ENCODE data around the gene ATP6V1B1. TPM values are rescaled to one million over a fixed set of nuclear protein-coding genes. Genes with fewer than 3 reads are reported as not detected.

ATP6V1B1 gene
- total and polyA plus RNA-seq, 2 of the 13 experiments (the other 11 are each of a cell fraction or from before 2014, with no cell fraction given), result 0.58 to 1.6 TPM

DNA sequence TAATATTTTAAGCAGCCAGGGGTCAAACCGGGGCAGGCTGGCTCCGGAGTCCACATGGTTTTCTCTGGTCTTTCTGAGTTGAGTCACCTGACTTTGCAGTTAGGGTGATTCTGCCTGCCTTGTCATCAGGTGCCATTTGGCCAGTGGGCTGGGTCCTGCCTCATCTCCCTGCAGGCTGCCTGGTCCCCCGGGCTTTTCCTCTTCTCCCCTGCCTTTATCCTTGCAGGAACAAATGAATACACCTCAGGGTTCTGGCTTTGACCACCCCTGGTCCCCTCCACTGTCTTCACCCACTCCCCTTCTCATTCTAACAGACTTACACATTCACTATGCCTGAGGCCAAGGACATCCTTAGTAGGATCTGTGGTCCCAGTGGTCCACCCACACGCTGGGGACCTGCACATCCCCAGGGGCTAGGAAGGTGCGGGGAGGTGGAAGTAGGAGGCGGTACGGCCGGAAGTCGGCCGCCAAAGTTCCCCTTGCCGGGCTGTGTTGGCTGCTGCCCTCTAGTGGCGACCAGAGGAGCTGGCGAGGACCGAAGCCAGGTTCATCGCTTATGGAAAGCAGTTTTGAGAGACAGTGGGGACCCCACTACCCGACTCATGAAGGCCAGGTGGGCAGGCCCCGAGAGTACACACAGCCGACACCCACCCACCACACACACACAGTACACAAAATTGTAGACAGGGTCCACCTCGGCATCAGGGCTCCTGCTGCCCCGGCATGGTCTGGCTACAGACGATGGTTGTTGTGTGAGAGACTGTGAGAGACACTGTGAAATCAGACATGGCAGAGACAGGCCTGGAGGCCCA is 65.3 kb downstream of the ATP6V1B1 start (continued):
- TF ChIP-seq, protein P1, sequence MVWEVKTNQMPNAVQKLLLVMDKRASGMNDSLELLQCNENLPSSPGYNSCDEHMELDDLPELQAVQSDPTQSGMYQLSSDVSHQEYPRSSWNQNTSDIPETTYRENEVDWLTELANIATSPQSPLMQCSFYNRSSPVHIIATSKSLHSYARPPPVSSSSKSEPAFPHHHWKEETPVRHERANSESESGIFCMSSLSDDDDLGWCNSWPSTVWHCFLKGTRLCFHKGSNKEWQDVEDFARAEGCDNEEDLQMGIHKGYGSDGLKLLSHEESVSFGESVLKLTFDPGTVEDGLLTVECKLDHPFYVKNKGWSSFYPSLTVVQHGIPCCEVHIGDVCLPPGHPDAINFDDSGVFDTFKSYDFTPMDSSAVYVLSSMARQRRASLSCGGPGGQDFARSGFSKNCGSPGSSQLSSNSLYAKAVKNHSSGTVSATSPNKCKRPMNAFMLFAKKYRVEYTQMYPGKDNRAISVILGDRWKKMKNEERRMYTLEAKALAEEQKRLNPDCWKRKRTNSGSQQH (CRISPR knock-in tag; IDR thresholded peaks at IDR 0.05; ENCODE audit: low read depth), result peak; percentile 35; the same call in 1 of the 2 replicates
- TF ChIP-seq YEATS4 (CRISPR knock-in tag; IDR thresholded peaks at IDR 0.05; ENCODE audit: borderline replicate concordance) (peak; percentile 66; the same call in 1 of the 2 replicates), ZBTB20 (CRISPR knock-in tag; IDR thresholded peaks at IDR 0.05; ENCODE audit: borderline replicate concordance, low read depth) (no peak), ZNF563 (CRISPR knock-in tag; IDR thresholded peaks at IDR 0.05) (no peak), FOSL2 (CRISPR knock-in tag; IDR thresholded peaks at IDR 0.05) (peak; percentile 15; the same call in 1 of the 2 replicates), ZNF816 (CRISPR knock-in tag; IDR thresholded peaks at IDR 0.05; ENCODE audit: borderline replicate concordance) (no peak), CHD2 (IDR thresholded peaks at IDR 0.05; ENCODE audit: low read depth, low read length) (no peak), JUNB (CRISPR knock-in tag; IDR thresholded peaks at IDR 0.05; ENCODE audit: borderline replicate concordance) (no peak), HIVEP1 (CRISPR knock-in tag; IDR thresholded peaks at IDR 0.05) (peak; percentile 27; the same call in 1 of the 2 replicates), TOE1 (CRISPR knock-in tag; IDR thresholded peaks at IDR 0.05) (no peak), ZNF232 (CRISPR knock-in tag; IDR thresholded peaks at IDR 0.05; ENCODE audit: borderline replicate concordance) (no peak), PTBP1 (IDR thresholded peaks at IDR 0.05; ENCODE audit: low read depth, low read length, poor library complexity, severe bottlenecking) (no peak), ARID2 (CRISPR knock-in tag; IDR thresholded peaks at IDR 0.05; ENCODE audit: borderline replicate concordance) (peak; percentile 72; the same call in 1 of the 2 replicates), ZNF343 (CRISPR knock-in tag; IDR thresholded peaks at IDR 0.05) (no peak), TEAD3 (CRISPR knock-in tag; optimal IDR thresholded peaks at IDR 0.05; ENCODE audit: borderline replicate concordance) (peak; percentile 21), TGIF2 (CRISPR knock-in tag; IDR thresholded peaks at IDR 0.05) (no peak), GABPA (IDR thresholded peaks at IDR 0.05; ENCODE audit: low read depth, low read length) (peak; percentile 80), GABPA (CRISPR knock-in tag; IDR thresholded peaks at IDR 0.05; ENCODE audit: low read depth) (peak; percentile 92), AGO2 (optimal IDR thresholded peaks at IDR 0.05; ENCODE audit: low read depth, low read length) (no peak), ZNF235 (CRISPR knock-in tag; IDR thresholded peaks at IDR 0.05; ENCODE audit: borderline replicate concordance) (peak; percentile 75; the same call in 1 of the 2 replicates), RXRA (CRISPR knock-in tag; IDR thresholded peaks at IDR 0.05) (peak; percentile 67; the same call in 1 of the 2 replicates)
- TF ChIP-seq, protein P2, sequence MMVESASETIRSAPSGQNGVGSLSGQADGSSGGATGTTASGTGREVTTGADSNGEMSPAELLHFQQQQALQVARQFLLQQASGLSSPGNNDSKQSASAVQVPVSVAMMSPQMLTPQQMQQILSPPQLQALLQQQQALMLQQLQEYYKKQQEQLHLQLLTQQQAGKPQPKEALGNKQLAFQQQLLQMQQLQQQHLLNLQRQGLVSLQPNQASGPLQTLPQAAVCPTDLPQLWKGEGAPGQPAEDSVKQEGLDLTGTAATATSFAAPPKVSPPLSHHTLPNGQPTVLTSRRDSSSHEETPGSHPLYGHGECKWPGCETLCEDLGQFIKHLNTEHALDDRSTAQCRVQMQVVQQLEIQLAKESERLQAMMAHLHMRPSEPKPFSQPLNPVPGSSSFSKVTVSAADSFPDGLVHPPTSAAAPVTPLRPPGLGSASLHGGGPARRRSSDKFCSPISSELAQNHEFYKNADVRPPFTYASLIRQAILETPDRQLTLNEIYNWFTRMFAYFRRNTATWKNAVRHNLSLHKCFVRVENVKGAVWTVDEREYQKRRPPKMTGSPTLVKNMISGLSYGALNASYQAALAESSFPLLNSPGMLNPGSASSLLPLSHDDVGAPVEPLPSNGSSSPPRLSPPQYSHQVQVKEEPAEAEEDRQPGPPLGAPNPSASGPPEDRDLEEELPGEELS (CRISPR knock-in tag; IDR thresholded peaks at IDR 0.05), result 0 out of 2 replicates have a peak, but pooled peaks have one; percentile 30
- TF ChIP-seq, protein P3, sequence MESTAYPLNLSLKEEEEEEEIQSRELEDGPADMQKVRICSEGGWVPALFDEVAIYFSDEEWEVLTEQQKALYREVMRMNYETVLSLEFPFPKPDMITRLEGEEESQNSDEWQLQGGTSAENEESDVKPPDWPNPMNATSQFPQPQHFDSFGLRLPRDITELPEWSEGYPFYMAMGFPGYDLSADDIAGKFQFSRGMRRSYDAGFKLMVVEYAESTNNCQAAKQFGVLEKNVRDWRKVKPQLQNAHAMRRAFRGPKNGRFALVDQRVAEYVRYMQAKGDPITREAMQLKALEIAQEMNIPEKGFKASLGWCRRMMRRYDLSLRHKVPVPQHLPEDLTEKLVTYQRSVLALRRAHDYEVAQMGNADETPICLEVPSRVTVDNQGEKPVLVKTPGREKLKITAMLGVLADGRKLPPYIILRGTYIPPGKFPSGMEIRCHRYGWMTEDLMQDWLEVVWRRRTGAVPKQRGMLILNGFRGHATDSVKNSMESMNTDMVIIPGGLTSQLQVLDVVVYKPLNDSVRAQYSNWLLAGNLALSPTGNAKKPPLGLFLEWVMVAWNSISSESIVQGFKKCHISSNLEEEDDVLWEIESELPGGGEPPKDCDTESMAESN (CRISPR knock-in tag; conservative IDR thresholded peaks at IDR 0.05), result peak; percentile 51; the same call in 1 of the 2 replicates

Measured in HepG2 (cell line).